HUES6 (cell line): ENCODE results near the gene CD82.

ENCODE experiments used
- H3K27ac ChIP-seq: 2 replicates; pipeline ENCODE4 v1.7.0; 2013; ENCODE audit warnings: low read depth, mild to moderate bottlenecking, low read length, inconsistent platforms
- H3K27me3 ChIP-seq: 2 replicates; pipeline ENCODE4 v1.6.1; 2013; ENCODE audit warnings: low read length; ENCODE audit not compliant: control insufficient read depth, insufficient read depth
- H3K36me3 ChIP-seq: 2 replicates; pipeline ENCODE4 v1.6.1; 2013; ENCODE audit warnings: low read length; ENCODE audit not compliant: control insufficient read depth, insufficient read depth
- H3K4me1 ChIP-seq: 2 replicates; pipeline ENCODE4 v1.6.1; 2013; ENCODE audit warnings: low read length; ENCODE audit not compliant: control insufficient read depth, insufficient read depth
- H3K4me3 ChIP-seq: 2 replicates; pipeline ENCODE4 v1.5.1; 2013; ENCODE audit warnings: low read depth, low read length
- H3K9ac ChIP-seq: one replicate; pipeline ENCODE4 v1.6.1; 2013; ENCODE audit warnings: mild to moderate bottlenecking, low read length
- H3K9me3 ChIP-seq: 2 replicates; pipeline ENCODE4 v1.6.1; 2013; ENCODE audit warnings: low read depth, low read length; ENCODE audit not compliant: control insufficient read depth, insufficient read depth

Gene CD82

DNA sequence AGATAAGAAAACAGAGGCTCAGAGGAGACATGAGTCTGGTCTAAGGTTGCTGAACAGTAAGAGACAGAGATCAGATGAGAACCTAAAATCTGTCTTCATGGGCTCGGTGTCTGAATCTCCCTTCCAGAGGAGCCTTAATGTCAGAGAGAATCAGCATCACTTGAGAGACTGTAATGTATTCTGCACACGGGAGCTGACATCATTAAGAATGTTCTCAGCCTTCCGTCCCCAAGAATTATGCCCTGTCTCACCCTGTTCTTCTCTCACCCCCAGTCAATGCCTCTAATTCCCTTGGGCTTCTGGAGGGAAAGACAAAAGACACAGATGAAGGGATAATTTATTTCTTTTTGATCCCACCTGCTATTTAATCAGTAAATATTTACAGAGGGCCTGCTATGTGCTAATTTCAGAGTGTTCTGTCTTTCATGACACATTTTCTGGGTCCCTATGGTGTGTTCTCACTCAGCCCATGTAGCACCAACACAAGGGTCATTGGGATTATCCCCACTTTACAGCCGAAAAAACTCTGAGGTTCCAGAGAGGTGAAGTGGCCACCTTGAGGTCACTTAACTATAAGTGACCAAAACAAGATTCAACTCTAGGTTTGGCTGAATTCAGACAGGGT lies 61.8 kb downstream of the CD82 start:
- Histone ChIP-seq H3K36me3 (no peaks in the 10 kb centered on the region), H3K27ac (no peak overlapping the region), H3K4me1 (peaks cover 3% of the 10 kb centered on the region; the same call in 1 of the 2 replicates), H3K9ac (no peak overlapping the region), H3K9me3 (peaks cover 7% of the 10 kb centered on the region), H3K4me3 (no peak overlapping the region), H3K27me3 (peaks cover 1% of the 10 kb centered on the region; the same call in 1 of the 2 replicates)

DNA sequence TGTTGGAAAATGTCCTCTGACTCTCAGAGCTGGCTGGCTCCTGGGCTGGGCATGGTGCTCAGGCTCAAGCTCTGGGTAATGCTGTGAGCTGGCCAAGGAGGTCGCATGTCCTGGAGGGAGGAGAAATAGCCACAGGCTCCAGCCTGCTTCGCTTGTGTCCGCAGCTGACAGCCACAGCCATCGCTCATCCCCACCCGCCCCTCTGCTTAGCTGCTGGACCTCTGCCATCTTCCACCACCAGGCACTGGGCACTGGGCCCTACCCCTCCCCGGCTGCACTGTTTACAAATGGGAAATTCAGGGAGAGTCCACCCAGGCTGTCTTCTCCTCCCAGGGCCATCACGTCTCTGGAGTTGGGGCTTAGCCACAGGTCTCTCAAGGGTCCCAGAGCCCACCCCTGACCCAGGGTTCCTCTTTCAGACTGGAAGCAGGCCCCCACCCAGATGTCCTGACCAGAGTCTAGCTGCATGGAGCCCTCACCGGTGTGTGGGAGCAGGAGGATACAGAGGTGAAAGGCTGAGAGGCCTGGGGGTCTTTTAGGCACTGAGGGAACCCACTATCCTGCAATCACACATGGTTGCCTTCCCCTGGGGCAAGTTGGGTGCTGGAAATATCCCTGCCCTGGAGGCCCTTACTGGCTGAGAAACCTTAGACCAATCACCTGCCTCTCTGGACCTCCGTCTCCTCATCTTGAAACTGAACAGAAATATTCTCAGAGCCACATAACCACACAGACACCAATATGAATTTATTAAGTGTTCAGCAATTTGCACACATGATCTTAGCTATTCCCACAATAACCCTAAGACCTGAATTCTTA lies 62.7 kb downstream of the CD82 start:
- Histone ChIP-seq H3K4me1 (peaks cover 6% of the 10 kb centered on the region; the same call in 1 of the 2 replicates), H3K4me3 (no peak overlapping the region), H3K36me3 (no peaks in the 10 kb centered on the region), H3K9me3 (peaks cover 7% of the 10 kb centered on the region), H3K9ac (no peak overlapping the region), H3K27me3 (no peaks in the 10 kb centered on the region), H3K27ac (no peak overlapping the region)

DNA sequence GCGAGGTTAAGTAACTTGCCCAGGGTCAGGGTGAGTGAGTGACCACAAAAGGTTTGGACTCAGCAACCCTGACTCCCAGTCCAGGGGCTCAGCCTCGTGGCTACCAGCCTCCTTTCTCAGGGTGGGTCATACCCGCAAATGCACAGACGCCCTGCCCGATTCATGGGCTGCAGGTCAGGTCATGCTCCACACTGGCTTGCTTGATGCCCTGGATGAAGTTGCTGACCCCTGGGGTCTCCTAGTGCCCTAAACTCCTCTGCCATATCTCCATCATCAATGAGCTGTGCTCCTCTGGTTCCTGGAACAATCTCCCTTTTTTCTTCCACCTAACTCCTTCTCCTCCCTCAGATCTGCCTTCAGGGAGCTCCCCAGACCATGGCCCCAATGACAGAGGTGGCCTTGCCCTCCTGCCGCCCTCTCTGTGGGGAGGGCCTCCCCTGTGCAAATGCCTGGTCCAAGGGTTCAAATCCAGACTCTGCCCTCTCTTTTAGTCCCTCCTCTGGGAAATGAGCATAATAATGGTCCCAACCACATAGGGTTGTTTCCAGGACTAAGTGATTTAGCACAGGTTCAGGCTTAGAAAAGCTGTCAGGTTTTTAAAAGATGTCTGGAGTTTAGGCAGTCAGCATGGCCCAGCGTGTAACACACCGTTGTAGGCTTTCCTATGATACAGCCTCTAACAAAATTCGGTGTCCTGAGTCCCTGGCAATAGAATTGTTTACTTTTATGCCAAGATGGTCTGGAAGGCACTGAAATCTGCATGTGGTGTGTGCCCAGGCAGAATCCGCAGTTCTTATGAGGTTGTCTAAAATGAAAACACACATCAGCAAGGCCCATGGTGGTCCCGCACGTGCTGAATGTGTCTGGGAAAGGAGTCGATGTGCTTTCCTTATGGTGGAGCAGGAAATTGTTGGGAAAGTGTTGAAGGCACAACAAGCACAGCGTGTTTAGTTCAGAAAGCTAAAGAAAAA lies 63.6 kb downstream of the CD82 start:
- Histone ChIP-seq H3K36me3 (no peaks in the 10 kb centered on the region), H3K9me3 (peaks cover 7% of the 10 kb centered on the region), H3K27ac (no peak overlapping the region), H3K9ac (no peak overlapping the region), H3K4me3 (no peak overlapping the region), H3K4me1 (0 out of 2 replicates have a peak, but pooled peaks cover 3% of the 10 kb centered on the region), H3K27me3 (no peaks in the 10 kb centered on the region)

DNA sequence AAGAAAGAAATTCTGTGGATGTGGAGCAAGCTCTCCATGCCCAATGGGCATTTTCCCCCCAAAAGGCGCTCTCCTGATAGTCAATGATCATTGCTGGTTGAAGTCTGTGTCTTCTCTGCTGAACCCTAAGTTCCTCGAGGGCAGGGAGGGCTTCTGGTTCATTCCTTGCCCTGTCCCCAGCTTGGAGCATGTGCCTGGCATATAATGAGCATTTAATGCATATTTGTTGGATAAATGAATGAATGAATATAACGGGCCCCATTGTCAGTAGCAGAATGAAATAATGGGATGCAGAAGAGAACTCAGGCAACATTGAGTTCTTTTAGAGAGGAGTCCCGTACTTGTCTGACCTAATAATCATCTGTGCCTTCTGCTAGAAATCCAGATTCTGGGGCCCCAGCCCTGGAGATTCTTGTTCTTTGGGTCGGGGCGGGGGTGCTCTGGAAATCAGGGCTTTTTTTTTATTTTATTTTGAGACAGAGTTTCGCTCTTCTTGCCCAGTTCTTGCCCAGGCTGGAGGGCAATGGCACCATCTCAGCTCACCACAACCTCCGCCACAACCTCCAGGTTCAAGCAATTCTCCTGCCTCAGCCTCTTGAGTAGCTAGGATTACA lies 64.4 kb downstream of the CD82 start:
- Histone ChIP-seq H3K27me3 (no peaks in the 10 kb centered on the region), H3K9ac (no peak overlapping the region), H3K4me3 (no peak overlapping the region), H3K27ac (no peak overlapping the region), H3K4me1 (peaks cover 6% of the 10 kb centered on the region), H3K36me3 (no peaks in the 10 kb centered on the region), H3K9me3 (peaks cover 11% of the 10 kb centered on the region)

DNA sequence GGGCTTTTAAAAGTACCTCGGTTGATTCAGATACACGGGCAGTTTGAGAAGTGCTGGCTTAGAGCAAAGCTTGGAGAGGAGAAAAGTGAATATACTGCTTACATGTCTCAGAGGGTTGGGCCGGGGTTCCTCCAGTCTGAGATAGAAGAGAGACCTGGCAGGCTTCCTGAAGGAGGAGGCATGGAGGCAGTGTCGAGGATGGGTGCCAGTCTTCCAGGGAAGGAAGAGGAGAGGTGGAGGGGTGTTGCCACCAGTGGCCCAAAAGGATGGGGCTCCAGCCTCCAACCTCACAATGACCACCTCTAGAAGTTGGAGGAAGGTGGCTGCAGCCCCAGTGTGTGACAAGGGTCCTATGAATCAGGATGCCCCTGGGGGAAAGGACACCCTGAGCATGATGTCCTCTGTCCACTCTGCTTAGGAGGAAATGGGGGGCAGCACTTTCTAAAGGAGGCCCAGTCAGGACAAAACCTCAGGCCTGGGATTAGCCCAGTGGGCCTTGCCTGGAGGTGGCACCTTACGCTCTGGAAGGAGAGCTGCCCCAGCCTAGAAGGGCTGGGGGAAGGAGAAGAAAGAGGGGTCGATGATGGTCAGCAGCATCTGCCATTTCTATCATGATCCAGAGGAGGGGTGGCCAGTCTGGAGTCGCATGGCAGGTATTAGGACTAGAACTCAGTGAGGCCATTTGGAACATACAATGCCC lies 65.2 kb downstream of the CD82 start:
- Histone ChIP-seq H3K4me1 (peaks cover 13% of the 10 kb centered on the region), H3K27me3 (no peaks in the 10 kb centered on the region), H3K36me3 (no peaks in the 10 kb centered on the region), H3K9ac (no peak overlapping the region), H3K9me3 (peaks cover 11% of the 10 kb centered on the region), H3K4me3 (no peak overlapping the region), H3K27ac (no peak overlapping the region)

DNA sequence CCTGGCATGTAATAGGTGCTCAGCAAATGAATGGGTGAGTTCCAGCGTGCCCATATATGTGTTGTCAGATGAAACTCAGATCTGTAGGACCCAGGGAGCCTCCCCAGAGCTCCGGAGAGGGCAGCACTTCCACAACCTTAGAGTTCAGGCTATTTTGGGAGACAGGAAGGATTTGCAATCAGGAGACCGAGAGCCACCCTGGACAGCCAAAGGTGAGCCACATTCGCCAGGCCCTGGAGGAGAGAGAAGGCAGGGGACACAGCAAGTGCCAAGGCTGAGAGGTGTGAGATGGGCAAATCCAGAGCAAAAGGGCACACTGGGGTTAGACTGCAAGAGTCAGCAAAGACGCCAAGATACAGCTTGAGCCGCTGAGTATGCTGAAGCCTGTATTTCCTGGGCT lies 66.4 kb downstream of the CD82 start:
- no peaks in the 10 kb centered on the region for H3K36me3 ChIP-seq
- no peaks in the 10 kb centered on the region for H3K27me3 ChIP-seq
- no peak overlapping the region for H3K4me3 ChIP-seq
- no peak overlapping the region for H3K9ac ChIP-seq
- no peak overlapping the region for H3K27ac ChIP-seq
- H3K9me3 ChIP-seq, result peaks cover 5% of the 10 kb centered on the region
- peaks cover 13% of the 10 kb centered on the region for H3K4me1 ChIP-seq

DNA sequence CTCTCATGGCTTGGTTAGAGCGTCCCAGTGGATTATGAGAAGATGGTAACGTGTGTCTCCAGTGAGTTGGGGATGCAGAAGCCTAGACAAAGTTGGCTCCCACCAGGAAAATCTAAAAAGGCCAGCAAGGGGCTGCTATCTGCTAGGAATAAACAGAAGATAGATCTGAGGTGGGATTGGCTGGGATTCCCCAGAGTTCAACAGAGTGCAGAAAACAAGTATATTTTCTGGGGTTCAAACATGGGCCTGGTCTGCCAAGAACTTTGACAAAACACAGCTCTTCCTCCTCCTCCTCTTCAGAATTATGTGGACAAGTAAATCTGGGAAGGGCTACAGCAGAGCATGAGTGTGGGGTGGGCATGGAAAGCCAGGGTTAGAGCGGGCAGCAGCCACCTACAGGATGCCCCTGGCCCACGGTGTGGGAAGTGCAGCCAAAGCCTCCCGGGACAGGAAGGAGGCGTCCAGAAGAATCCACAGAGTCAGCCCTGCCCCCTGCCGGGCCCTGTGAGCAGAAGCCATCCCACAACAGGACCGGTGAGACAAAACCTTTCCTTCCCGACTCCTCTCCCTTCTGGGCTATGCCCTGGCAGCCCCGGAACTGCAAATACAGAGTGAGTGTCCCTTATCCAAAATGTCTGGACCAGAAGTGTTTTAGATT lies 67.1 kb downstream of the CD82 start:
- H3K4me3 ChIP-seq, result no peak overlapping the region
- no peaks in the 10 kb centered on the region for H3K36me3 ChIP-seq
- peaks cover 4% of the 10 kb centered on the region; the same call in 1 of the 2 replicates for H3K9me3 ChIP-seq
- no peak overlapping the region for H3K27ac ChIP-seq
- peaks cover 13% of the 10 kb centered on the region for H3K4me1 ChIP-seq
- H3K9ac ChIP-seq, result no peak overlapping the region
- H3K27me3 ChIP-seq, result no peaks in the 10 kb centered on the region

DNA sequence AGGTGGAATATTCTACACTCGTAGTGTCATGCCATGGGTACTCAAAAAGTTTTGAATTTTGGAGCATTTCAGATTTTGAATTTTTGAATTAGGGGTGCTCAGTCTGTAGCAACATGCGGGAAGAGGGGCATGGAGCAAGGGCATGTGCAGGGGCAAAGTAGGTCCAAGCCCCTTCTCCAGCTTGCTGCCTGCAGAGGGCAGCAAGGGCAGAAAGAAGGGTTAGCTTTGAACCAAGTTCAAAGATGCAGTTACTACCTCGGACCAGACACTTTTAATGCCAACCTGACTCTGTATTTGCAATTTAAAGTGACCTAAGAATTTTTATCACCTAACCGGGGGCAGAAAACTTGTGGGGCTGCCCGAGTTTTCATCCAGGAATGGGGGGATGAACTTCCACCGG lies 68.2 kb downstream of the CD82 start:
- Histone ChIP-seq H3K9me3 (peaks cover 4% of the 10 kb centered on the region; the same call in 1 of the 2 replicates), H3K4me1 (peaks cover 13% of the 10 kb centered on the region), H3K9ac (no peak overlapping the region)

DNA sequence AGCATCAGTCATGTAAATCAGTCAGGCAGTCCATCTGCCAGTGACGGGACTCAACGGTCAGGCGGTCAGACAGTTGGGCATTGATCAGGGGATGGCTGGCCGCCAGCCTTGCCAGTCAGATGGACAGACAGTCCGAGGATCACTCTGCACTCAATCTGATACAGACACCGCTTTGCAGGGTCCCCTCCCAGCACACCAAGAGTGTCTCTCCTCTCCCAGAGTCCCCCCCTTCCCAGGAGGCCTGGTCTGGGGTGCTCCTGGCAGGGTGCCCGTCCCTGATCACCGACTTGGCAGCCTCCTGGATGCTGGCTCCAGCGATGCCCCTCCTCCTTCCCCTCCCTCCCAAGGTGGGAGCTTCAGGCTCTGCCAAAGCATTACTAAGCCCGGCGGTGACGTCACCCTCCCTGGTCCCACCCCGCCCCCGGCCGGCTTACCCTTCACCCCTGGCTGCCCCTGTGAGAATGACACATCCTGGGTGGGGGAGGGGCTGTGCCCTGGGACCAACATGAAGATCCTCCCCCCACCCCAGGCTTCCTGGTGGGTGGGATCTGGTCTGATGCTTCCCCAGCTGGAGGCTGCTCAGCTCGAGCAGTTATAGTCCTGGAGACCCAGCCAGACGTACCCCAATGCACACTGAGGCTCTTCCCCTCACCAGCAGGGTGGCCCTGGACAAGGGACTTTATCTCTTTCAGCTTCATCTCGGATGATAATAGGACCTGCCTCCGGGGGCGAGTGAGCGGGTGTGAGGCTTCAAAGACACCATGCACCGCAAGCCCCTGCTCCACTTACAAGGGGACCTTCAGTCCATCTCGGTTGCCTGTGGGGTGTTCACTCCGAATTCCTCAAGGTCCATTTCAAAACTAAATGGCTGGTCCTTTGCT lies 69.2 kb downstream of the CD82 start:
- no peaks in the 10 kb centered on the region for H3K27me3 ChIP-seq
- peaks cover 4% of the 10 kb centered on the region; the same call in 1 of the 2 replicates for H3K9me3 ChIP-seq
- no peak overlapping the region for H3K27ac ChIP-seq
- no peak overlapping the region; the same call in 1 of the 2 replicates for H3K4me3 ChIP-seq
- H3K4me1 ChIP-seq, result peaks cover 13% of the 10 kb centered on the region
- no peaks in the 10 kb centered on the region for H3K36me3 ChIP-seq
- no peak overlapping the region for H3K9ac ChIP-seq

More for the DNA sequence above, 68.2 kb downstream of the CD82 start:
- Histone ChIP-seq H3K27me3 (no peaks in the 10 kb centered on the region), H3K36me3 (no peaks in the 10 kb centered on the region), H3K4me3 (no peak overlapping the region), H3K27ac (no peak overlapping the region)
